Measurements from ENCODE around the gene DOK6.

Gene DOK6

DNA sequence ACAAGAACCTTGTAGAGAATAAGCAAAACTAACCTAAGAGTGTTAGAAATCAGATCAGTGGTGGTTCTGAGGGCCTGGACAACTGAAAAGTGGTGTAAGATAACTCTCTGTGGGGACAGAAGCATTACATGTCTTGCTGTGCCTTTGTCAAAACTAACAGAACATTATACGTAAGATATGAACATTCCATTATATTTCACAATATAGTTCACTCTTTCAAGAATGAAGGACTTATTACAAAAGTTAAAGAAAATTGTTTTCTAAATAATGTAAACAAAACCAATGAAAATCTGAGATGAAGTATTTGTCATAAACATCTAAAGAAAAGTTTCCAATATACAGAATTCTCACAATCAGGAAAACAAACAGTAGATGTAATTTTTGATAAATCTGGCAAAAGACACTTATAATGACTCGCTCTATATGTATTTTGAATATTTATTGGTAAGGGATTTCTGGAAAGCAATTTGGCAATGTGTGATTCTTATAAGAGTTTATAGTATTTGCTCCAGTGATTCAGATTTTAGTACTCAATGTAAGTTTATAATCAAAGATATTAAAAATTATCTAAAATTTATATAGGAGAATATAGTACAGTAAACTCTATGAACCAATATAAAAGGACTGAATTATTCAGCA lies 288.6 kb downstream of the DOK6 start:
- Histone ChIP-seq H3K4me2 (ENCODE audit: low read length) (no peak overlapping the region), H3K9me3 (ENCODE audit: insufficient read depth, low read depth, low read length) (no peaks in the 10 kb centered on the region), H3K4ac (ENCODE audit: low read depth, low read length) (no peak overlapping the region), H3K27ac (ENCODE audit: low read depth, low read length) (no peak overlapping the region), H3K14ac (ENCODE audit: low read length) (no peak overlapping the region), H3K18ac (ENCODE audit: low read length) (no peak overlapping the region), H3K27me3 (ENCODE audit: insufficient read depth, low read length) (no peaks in the 10 kb centered on the region), H3K4me3 (ENCODE audit: low read depth, low read length) (no peak overlapping the region), H3K79me2 (ENCODE audit: control insufficient read depth, insufficient read depth, low read length, poor library complexity) (no peaks in the 10 kb centered on the region), H2BK12ac (ENCODE audit: low read length) (no peak overlapping the region), H4K12ac (ENCODE audit: low read depth, low read length) (no peak overlapping the region), H2AFZ (ENCODE audit: insufficient read depth, low read length, poor library complexity) (no peak overlapping the region), H2AK5ac (ENCODE audit: low read length) (no peak overlapping the region), H3K79me1 (ENCODE audit: low read length) (no peaks in the 10 kb centered on the region), H4K91ac (ENCODE audit: low read depth, low read length) (no peak overlapping the region), H4K8ac (ENCODE audit: low read depth, low read length) (no peak overlapping the region), H3K36me3 (ENCODE audit: control insufficient read depth in 1 of 2, insufficient read depth in 2 of 2, low read length in 2 of 2) (no peaks in the 10 kb centered on the region), H3K23ac (ENCODE audit: low read length) (no peak overlapping the region), H2BK120ac (ENCODE audit: insufficient read depth, low read length, poor library complexity) (no peak overlapping the region), H3K9ac (ENCODE audit: low read length) (no peak overlapping the region), H3K4me1 (ENCODE audit: control insufficient read depth in 1 of 2, insufficient read depth in 2 of 2, low read length in 2 of 2) (no peaks in the 10 kb centered on the region), H2BK5ac (ENCODE audit: low read depth, low read length, poor library complexity) (no peak overlapping the region)
- DNase-seq = no peak
- WGBS (ENCODE audit: extremely low coverage, insufficient coverage, insufficient read length) = no CpG with 5 or more reads among the region's 2 CpGs

DNA sequence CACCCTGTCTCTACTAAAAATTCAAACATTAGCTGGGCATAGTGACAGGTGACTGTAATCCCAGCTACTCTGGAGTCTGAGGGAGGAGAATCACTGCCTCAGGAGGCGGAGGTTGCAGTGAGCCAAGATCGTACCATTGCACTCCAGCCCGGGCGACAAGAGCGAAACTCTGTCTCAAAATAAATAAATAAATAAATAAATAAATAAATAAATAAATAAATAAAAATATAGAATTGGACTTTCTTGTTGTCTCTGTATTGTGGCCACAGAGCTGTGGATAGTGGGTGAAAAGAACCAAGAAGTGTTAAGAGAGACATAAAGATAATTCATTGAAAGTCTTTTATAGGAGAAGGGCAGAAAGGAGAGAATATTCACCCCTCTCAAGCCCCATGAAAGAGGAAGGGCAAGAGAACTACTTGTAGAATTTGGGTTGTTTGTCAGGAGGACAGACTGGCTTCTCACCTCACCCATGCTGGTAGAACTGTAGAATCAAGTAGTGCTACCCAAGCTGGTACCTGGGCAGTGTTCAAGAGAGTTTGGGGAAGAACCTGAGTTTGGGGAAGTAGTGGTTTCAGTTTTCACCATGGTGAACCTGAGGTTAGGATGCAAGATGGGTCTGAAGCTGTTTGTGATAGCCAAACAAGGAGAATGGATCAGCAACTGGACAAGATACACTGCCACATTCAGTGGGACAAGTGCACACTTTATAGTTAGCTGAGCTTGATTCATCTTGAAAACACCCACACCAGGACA lies 290.5 kb downstream of the DOK6 start:
- H4K8ac ChIP-seq (ENCODE audit: low read depth, low read length) = no peak overlapping the region
- H4K91ac ChIP-seq (ENCODE audit: low read depth, low read length) = no peak overlapping the region
- H3K14ac ChIP-seq (ENCODE audit: low read length) = no peak overlapping the region
- no peak overlapping the region for H4K12ac ChIP-seq (ENCODE audit: low read depth, low read length)
- DNase-seq = no peak
- no peaks in the 10 kb centered on the region for H3K9me3 ChIP-seq (ENCODE audit: insufficient read depth, low read depth, low read length)
- WGBS (ENCODE audit: extremely low coverage, insufficient coverage, insufficient read length) = no CpG with 5 or more reads among the region's 5 CpGs
- no peak overlapping the region for H2BK120ac ChIP-seq (ENCODE audit: insufficient read depth, low read length, poor library complexity)
- no peak overlapping the region for H2AK5ac ChIP-seq (ENCODE audit: low read length)
- no peak overlapping the region for H3K27ac ChIP-seq (ENCODE audit: low read depth, low read length)
- no peak overlapping the region for H2BK12ac ChIP-seq (ENCODE audit: low read length)
- H2AFZ ChIP-seq (ENCODE audit: insufficient read depth, low read length, poor library complexity) = no peak overlapping the region
- no peaks in the 10 kb centered on the region for H3K36me3 ChIP-seq (ENCODE audit: control insufficient read depth in 1 of 2, insufficient read depth in 2 of 2, low read length in 2 of 2)
- H3K27me3 ChIP-seq (ENCODE audit: insufficient read depth, low read length) = no peaks in the 10 kb centered on the region
- no peak overlapping the region for H3K23ac ChIP-seq (ENCODE audit: low read length)
- no peak overlapping the region for H3K4ac ChIP-seq (ENCODE audit: low read depth, low read length)
- H3K4me2 ChIP-seq (ENCODE audit: low read length) = no peak overlapping the region
- no peaks in the 10 kb centered on the region for H3K4me1 ChIP-seq (ENCODE audit: control insufficient read depth in 1 of 2, insufficient read depth in 2 of 2, low read length in 2 of 2)
- H3K9ac ChIP-seq (ENCODE audit: low read length) = peak overlapping the region; percentile 2
- H3K79me2 ChIP-seq (ENCODE audit: control insufficient read depth, insufficient read depth, low read length, poor library complexity) = no peaks in the 10 kb centered on the region
- no peak overlapping the region for H3K4me3 ChIP-seq (ENCODE audit: low read depth, low read length)
- H2BK5ac ChIP-seq (ENCODE audit: low read depth, low read length, poor library complexity) = no peak overlapping the region
- no peak overlapping the region for H3K18ac ChIP-seq (ENCODE audit: low read length)
- H3K79me1 ChIP-seq (ENCODE audit: low read length) = no peaks in the 10 kb centered on the region

DNA sequence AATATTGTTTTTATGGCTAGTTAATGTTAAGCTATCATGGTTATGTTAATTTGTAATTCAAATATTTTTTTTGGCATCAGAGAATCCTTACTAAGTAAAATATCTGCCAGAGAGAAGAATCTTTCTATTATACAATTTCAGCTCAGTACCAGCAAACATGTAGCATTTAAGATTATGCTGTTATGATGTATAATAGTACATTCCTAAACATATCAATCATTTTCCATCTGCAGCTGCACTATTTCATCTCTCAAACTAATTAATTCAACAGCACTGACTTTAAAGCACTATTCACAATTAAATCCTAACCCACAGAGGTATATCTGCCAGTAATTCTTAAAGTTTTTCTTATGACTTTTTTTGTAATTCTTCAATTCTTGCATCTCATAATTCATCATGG lies 296.4 kb downstream of the DOK6 start:
- Histone ChIP-seq H4K12ac (ENCODE audit: low read depth, low read length) (no peak overlapping the region), H2BK5ac (ENCODE audit: low read depth, low read length, poor library complexity) (no peak overlapping the region), H3K27me3 (ENCODE audit: insufficient read depth, low read length) (no peaks in the 10 kb centered on the region), H3K4ac (ENCODE audit: low read depth, low read length) (no peak overlapping the region), H3K4me2 (ENCODE audit: low read length) (no peak overlapping the region), H3K79me1 (ENCODE audit: low read length) (no peaks in the 10 kb centered on the region), H2BK120ac (ENCODE audit: insufficient read depth, low read length, poor library complexity) (no peak overlapping the region), H3K27ac (ENCODE audit: low read depth, low read length) (no peak overlapping the region), H3K14ac (ENCODE audit: low read length) (no peak overlapping the region), H4K8ac (ENCODE audit: low read depth, low read length) (no peak overlapping the region), H2AFZ (ENCODE audit: insufficient read depth, low read length, poor library complexity) (no peak overlapping the region), H3K9ac (ENCODE audit: low read length) (no peak overlapping the region), H3K4me1 (ENCODE audit: control insufficient read depth in 1 of 2, insufficient read depth in 2 of 2, low read length in 2 of 2) (no peaks in the 10 kb centered on the region), H3K18ac (ENCODE audit: low read length) (no peak overlapping the region), H3K4me3 (ENCODE audit: low read depth, low read length) (no peak overlapping the region), H3K36me3 (ENCODE audit: control insufficient read depth in 1 of 2, insufficient read depth in 2 of 2, low read length in 2 of 2) (no peaks in the 10 kb centered on the region), H4K91ac (ENCODE audit: low read depth, low read length) (no peak overlapping the region), H3K9me3 (ENCODE audit: insufficient read depth, low read depth, low read length) (no peaks in the 10 kb centered on the region), H2BK12ac (ENCODE audit: low read length) (no peak overlapping the region), H3K23ac (ENCODE audit: low read length) (no peak overlapping the region), H2AK5ac (ENCODE audit: low read length) (no peak overlapping the region), H3K79me2 (ENCODE audit: control insufficient read depth, insufficient read depth, low read length, poor library complexity) (no peaks in the 10 kb centered on the region)
- DNase-seq = no peak

DNA sequence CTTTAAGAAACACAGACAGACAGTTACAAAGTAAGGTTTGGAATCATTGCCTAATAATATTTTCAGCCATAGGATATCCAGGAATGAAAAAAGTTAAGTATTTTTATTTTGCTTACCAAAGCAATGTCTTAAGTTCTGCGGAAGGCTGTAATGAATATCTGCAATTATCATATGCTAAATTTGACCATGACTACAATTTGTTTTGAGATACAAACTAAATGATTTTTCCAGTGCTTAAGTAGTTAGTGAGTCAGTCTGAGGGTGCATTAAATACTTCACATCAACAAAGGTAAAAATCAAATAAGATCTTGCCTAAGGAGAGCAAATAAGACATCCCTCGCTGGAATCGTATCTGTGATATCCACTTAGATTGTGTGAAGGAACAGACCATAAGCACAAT lies 297.0 kb downstream of the DOK6 start:
- H3K27ac ChIP-seq (ENCODE audit: low read depth, low read length) = no peak overlapping the region
- H4K8ac ChIP-seq (ENCODE audit: low read depth, low read length) = no peak overlapping the region
- no peak overlapping the region for H3K14ac ChIP-seq (ENCODE audit: low read length)
- no peaks in the 10 kb centered on the region for H3K9me3 ChIP-seq (ENCODE audit: insufficient read depth, low read depth, low read length)
- no peak overlapping the region for H3K9ac ChIP-seq (ENCODE audit: low read length)
- WGBS (ENCODE audit: extremely low coverage, insufficient coverage, insufficient read length) = no CpG with 5 or more reads among the region's 3 CpGs
- H3K79me1 ChIP-seq (ENCODE audit: low read length) = no peaks in the 10 kb centered on the region
- no peak overlapping the region for H2AFZ ChIP-seq (ENCODE audit: insufficient read depth, low read length, poor library complexity)
- no peak overlapping the region for H3K4me3 ChIP-seq (ENCODE audit: low read depth, low read length)
- H2BK12ac ChIP-seq (ENCODE audit: low read length) = no peak overlapping the region
- no peaks in the 10 kb centered on the region for H3K27me3 ChIP-seq (ENCODE audit: insufficient read depth, low read length)
- H2BK120ac ChIP-seq (ENCODE audit: insufficient read depth, low read length, poor library complexity) = no peak overlapping the region
- no peaks in the 10 kb centered on the region for H3K4me1 ChIP-seq (ENCODE audit: control insufficient read depth in 1 of 2, insufficient read depth in 2 of 2, low read length in 2 of 2)
- H3K36me3 ChIP-seq (ENCODE audit: control insufficient read depth in 1 of 2, insufficient read depth in 2 of 2, low read length in 2 of 2) = no peaks in the 10 kb centered on the region
- no peak overlapping the region for H4K12ac ChIP-seq (ENCODE audit: low read depth, low read length)
- no peak overlapping the region for H3K4ac ChIP-seq (ENCODE audit: low read depth, low read length)
- H3K18ac ChIP-seq (ENCODE audit: low read length) = no peak overlapping the region
- H4K91ac ChIP-seq (ENCODE audit: low read depth, low read length) = no peak overlapping the region
- DNase-seq = no peak
- no peak overlapping the region for H2AK5ac ChIP-seq (ENCODE audit: low read length)
- no peak overlapping the region for H2BK5ac ChIP-seq (ENCODE audit: low read depth, low read length, poor library complexity)
- no peak overlapping the region for H3K4me2 ChIP-seq (ENCODE audit: low read length)
- H3K79me2 ChIP-seq (ENCODE audit: control insufficient read depth, insufficient read depth, low read length, poor library complexity) = no peaks in the 10 kb centered on the region
- H3K23ac ChIP-seq (ENCODE audit: low read length) = no peak overlapping the region
